GM12801 (cell line): ENCODE results near the gene PPFIA3.

ENCODE experiments used
- CTCF ChIP-seq: IDR thresholded peaks from one replicate; pipeline ENCODE4 v1.5.1; 2011; ENCODE audit warnings: control low read depth; ENCODE audit not compliant: insufficient read length; ENCODE audit errors: extremely low read depth

Gene PPFIA3

GRCh38 chr19:49132974-49133609 is 13.7 kb downstream of the PPFIA3 start:
- TF ChIP-seq CTCF = no peak

- no peak for TF ChIP-seq CTCF
Observed at GRCh38 chr19:49133621-49134454, 14.5 kb downstream of the PPFIA3 start.

GRCh38 chr19:49135686-49136085 is 16.3 kb downstream of the PPFIA3 start:
- TF ChIP-seq CTCF = no peak

GRCh38 chr19:49136771-49137171 is 17.4 kb downstream of the PPFIA3 start:
- TF ChIP-seq CTCF = no peak

GRCh38 chr19:49140951-49141350 is 21.6 kb downstream of the PPFIA3 start:
- TF ChIP-seq CTCF = no peak

- TF ChIP-seq CTCF = no peak
Observed at GRCh38 chr19:49141352-49141751, 22.0 kb downstream of the PPFIA3 start.

GRCh38 chr19:49142866-49143335 is 23.6 kb downstream of the PPFIA3 start:
- TF ChIP-seq CTCF = no peak
